ENCODE data around the gene DLGAP4.

DLGAP4 gene

GRCh38 chr20:36334281-36335205 lies 28.4 kb downstream of the DLGAP4 start:
- CTCF ChIA-PET: no interaction called here
- TF ChIP-seq FOXM1 (IDR thresholded peaks at IDR 0.05; ENCODE audit: borderline replicate concordance): no peak
- POLR2A ChIA-PET: no interaction called here
- DNase-seq (ENCODE audit: extremely low spot score): no peak

DNA sequence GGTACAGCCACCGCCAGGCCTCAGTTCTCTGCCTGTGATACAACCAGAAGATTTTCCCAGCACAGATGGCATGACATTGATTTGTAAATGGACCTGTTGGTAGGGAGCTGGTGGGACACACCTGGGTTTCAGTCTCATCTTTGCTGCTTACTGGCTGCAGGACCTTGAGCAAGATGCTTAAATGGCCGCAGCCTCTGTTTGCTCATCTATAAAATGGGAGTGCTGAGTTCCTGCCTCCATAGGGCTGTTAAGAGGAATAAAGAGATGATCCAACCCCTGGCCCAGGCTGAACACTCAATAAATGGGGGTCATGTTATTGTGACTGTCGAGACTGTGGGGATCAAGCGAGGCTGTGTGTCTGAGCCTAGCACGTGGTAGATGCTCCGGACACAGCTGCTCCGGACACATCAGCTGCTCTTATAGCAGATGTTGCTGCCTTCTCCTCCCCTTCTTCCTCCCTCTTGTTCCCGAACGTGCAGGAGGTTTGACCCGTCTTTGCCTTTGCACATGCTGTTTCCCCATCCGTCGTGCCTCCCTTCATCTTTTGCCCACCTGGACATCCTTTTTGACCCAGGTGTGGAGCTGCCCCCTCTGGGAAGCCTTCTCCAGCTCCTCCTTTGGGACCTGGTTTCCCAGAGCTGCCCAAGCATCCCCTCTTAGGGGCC lies 29.2 kb downstream of the DLGAP4 start:
- no peak for DNase-seq (ENCODE audit: extremely low spot score)
- CTCF ChIA-PET: no interaction called here
- POLR2A ChIA-PET: no interaction called here
- TF ChIP-seq FOXK2 (IDR thresholded peaks at IDR 0.05) (no peak), FOXA1 (IDR thresholded peaks at IDR 0.05) (no peak)

GRCh38 chr20:36336204-36336603 lies 30.1 kb downstream of the DLGAP4 start:
- DNase-seq (ENCODE audit: extremely low spot score): no peak
- TF ChIP-seq, protein P1, sequence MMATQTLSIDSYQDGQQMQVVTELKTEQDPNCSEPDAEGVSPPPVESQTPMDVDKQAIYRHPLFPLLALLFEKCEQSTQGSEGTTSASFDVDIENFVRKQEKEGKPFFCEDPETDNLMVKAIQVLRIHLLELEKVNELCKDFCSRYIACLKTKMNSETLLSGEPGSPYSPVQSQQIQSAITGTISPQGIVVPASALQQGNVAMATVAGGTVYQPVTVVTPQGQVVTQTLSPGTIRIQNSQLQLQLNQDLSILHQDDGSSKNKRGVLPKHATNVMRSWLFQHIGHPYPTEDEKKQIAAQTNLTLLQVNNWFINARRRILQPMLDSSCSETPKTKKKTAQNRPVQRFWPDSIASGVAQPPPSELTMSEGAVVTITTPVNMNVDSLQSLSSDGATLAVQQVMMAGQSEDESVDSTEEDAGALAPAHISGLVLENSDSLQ (IDR thresholded peaks at IDR 0.05): no peak
- no peak for TF ChIP-seq L3MBTL2 (conservative IDR thresholded peaks at IDR 0.05)
- TF ChIP-seq ARNT (IDR thresholded peaks at IDR 0.05): no peak
- no peak for TF ChIP-seq LEF1 (IDR thresholded peaks at IDR 0.05; ENCODE audit: borderline replicate concordance)
- TF ChIP-seq TARDBP (IDR thresholded peaks at IDR 0.05): no peak
- no peak for TF ChIP-seq NFRKB (IDR thresholded peaks at IDR 0.05)
- POLR2A ChIA-PET: no interaction called here
- CTCF ChIA-PET: no interaction called here

- ChIA-PET POLR2A (no interaction called here), CTCF (no interaction called here)
- TF ChIP-seq ARNT (IDR thresholded peaks at IDR 0.05) (no peak), FOXM1 (IDR thresholded peaks at IDR 0.05; ENCODE audit: borderline replicate concordance) (no peak)
- TF ChIP-seq, protein P1 (IDR thresholded peaks at IDR 0.05): no peak
- DNase-seq (ENCODE audit: extremely low spot score): no peak
Observed at GRCh38 chr20:36336954-36337704, 31.0 kb downstream of the DLGAP4 start.

DNA sequence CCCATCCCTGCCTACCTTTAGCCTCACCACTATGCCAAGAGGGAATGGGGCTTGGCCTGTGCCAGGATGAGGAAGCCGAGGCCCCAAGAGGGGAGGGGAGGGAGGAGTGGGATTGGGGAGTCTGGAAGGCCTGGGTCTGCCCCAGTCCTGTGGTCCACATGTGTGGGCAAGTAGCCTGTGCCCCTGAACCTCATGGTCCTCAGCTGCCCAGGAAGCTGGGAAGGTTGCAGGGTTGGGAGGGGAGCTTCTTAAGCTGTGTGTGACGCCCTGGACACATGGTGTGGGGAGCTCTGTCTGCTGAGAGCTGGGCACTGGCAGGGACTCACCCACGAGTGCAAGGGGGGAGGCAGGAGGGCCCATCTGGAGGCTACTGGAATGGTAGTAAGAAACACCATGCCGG lies 31.7 kb downstream of the DLGAP4 start:
- DNase-seq (ENCODE audit: extremely low spot score): no peak
- POLR2A ChIA-PET: no interaction called here
- TF ChIP-seq L3MBTL2 (conservative IDR thresholded peaks at IDR 0.05): no peak
- no peak for TF ChIP-seq FOXK2 (IDR thresholded peaks at IDR 0.05)
- CTCF ChIA-PET: no interaction called here

DNA sequence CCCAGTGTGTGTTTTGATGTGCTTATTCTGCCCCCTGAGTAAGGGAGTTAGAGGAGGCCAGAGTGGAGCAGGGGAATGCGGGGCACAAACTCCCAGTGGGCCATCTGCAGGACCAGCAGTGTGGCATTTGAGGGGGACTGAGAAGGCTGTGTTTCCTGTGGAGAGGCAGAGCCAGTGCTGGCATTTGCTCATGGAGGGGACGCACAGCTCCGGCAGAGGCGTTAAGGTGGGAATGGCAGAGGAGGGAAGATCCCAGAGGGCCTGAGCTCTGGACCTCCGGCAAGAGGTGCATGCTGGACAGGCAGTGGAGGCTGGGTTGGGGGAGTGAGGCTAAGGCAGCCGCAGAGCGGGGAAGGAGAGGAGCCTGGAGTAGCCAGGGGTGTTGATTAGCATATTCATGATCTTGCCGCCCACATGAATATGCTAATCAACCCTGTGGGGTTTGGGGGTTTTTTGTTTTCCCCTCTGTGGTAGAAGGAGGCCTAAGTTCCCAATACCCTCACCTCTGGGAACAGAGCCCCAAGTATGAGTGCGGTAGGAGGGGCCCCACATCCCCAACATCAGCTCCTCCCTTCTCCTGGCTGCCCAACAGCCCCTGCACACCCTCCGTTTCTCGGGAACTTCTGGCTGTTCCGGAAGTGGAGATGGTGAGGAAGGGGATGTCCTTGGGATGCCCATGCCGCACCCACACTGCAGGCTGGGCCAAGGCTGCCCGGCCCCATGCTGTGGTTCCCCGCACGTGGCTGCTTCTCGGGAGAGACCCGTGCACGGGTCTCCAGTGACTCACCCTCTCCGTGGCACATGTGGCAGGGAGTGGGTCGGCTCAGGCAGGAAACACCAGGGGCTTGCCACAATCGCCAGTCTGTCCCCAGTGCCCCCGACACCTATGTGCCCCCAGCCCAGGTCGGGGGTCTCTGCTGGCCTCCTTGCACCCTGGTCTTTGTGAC lies 33.8 kb downstream of the DLGAP4 start:
- ChIA-PET POLR2A (no interaction called here), CTCF (no interaction called here)
- TF ChIP-seq ZNF384 (IDR thresholded peaks at IDR 0.05) (no peak), ARNT (IDR thresholded peaks at IDR 0.05) (no peak), L3MBTL2 (conservative IDR thresholded peaks at IDR 0.05) (no peak), TARDBP (IDR thresholded peaks at IDR 0.05) (no peak), FOXA1 (IDR thresholded peaks at IDR 0.05) (no peak), LEF1 (IDR thresholded peaks at IDR 0.05; ENCODE audit: borderline replicate concordance) (no peak), CTBP1 (IDR thresholded peaks at IDR 0.05; ENCODE audit: borderline replicate concordance) (no peak)
- DNase-seq (ENCODE audit: extremely low spot score): no peak

DNA sequence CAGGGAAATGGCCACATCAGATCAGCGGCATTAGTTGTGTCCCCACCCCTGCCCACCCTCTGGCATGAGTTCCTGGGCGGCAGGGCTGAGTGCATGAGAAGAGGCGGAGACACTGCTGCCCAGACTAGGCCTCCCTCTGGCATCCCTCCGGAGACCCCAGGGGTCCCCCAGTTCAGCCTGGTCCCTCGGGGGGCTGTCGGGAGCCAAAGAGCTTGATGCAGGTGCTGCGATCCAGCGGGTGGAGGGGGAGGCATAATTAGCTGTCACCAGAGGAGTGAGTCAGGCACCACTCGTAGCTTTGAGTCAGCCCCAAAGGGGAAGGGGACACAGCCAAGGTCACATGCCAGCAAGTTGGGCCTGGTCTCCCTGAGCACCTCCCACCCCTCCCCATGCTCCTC lies 34.5 kb downstream of the DLGAP4 start:
- ChIA-PET POLR2A (no interaction called here), CTCF (no interaction called here)
- TF ChIP-seq CTBP1 (IDR thresholded peaks at IDR 0.05; ENCODE audit: borderline replicate concordance) (no peak), FOXA1 (IDR thresholded peaks at IDR 0.05) (no peak), SP1 (IDR thresholded peaks at IDR 0.05) (no peak), NFRKB (IDR thresholded peaks at IDR 0.05) (no peak), ELF4 (IDR thresholded peaks at IDR 0.05) (no peak), L3MBTL2 (conservative IDR thresholded peaks at IDR 0.05) (no peak), SUZ12 (IDR thresholded peaks at IDR 0.05) (no peak), TARDBP (IDR thresholded peaks at IDR 0.05) (no peak), BHLHE40 (IDR thresholded peaks at IDR 0.05; ENCODE audit: borderline replicate concordance) (no peak), ZNF384 (IDR thresholded peaks at IDR 0.05) (no peak), FOXM1 (IDR thresholded peaks at IDR 0.05; ENCODE audit: borderline replicate concordance) (no peak), HDGF (IDR thresholded peaks at IDR 0.05; ENCODE audit: borderline replicate concordance) (no peak), FOXK2 (IDR thresholded peaks at IDR 0.05) (no peak), LEF1 (IDR thresholded peaks at IDR 0.05; ENCODE audit: borderline replicate concordance) (no peak), ARNT (IDR thresholded peaks at IDR 0.05) (no peak)
- TF ChIP-seq, protein P1 (IDR thresholded peaks at IDR 0.05): no peak
- DNase-seq (ENCODE audit: extremely low spot score): no peak
